ENCODE results near the gene BMI1. TPM values are rescaled to one million over a fixed set of nuclear protein-coding genes. Genes with fewer than 3 reads are reported as not detected.
A peak's percentile ranks its signal among the peaks of the same experiment; 100 is the strongest.

The BMI1 gene
- total RNA-seq, 1 experiment from 2014 or later: 124 TPM

DNA sequence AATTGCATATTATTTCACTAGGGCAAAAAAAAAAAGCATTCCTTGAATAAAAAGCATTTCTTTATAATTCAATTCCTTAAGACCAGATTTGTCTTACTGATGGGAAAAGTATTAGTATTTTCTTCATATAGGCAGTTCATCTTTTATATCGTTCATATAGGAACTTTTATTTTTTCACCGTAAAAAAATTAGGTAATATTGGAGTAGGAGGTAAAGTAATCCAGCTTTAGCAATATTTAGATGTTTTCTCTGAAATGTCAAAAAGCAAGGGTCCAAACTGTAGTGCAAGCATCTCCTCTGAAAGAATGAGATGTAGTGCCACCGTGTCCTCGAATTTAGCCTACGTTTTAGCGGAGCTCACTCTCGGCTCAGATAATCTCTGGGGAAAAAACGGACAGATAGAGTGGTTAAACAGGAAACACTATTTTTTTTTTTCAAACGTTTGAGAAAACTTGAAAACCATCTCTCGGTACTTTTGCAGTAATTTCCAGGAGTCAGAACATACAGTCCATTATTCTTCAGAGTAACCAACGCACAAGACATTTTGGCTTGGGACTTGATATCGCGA, 18.9 kb downstream of the BMI1 start:
- no peak for TF ChIP-seq EZH2 (IDR thresholded peaks at IDR 0.05; ENCODE audit: low read length, unreplicated experiment)
- TF ChIP-seq EZH2phosphoT487 (IDR thresholded peaks at IDR 0.05; ENCODE audit: borderline replicate concordance, low read length): no peak
- TF ChIP-seq, protein P1, sequence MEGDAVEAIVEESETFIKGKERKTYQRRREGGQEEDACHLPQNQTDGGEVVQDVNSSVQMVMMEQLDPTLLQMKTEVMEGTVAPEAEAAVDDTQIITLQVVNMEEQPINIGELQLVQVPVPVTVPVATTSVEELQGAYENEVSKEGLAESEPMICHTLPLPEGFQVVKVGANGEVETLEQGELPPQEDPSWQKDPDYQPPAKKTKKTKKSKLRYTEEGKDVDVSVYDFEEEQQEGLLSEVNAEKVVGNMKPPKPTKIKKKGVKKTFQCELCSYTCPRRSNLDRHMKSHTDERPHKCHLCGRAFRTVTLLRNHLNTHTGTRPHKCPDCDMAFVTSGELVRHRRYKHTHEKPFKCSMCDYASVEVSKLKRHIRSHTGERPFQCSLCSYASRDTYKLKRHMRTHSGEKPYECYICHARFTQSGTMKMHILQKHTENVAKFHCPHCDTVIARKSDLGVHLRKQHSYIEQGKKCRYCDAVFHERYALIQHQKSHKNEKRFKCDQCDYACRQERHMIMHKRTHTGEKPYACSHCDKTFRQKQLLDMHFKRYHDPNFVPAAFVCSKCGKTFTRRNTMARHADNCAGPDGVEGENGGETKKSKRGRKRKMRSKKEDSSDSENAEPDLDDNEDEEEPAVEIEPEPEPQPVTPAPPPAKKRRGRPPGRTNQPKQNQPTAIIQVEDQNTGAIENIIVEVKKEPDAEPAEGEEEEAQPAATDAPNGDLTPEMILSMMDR (conservative IDR thresholded peaks at IDR 0.05; ENCODE audit: low read depth, low read length): no peak
- Histone ChIP-seq H3K4me1 (ENCODE audit: insufficient read depth, low read length) (peaks cover 27% of the 10 kb centered on the region), H4K20me1 (ENCODE audit: low read length) (no peaks in the 10 kb centered on the region), H3K27me3 (ENCODE audit: low read length) (no peaks in the 10 kb centered on the region), H3K27ac (ENCODE audit: low read length) (peak overlapping the region; percentile 89), H3K79me2 (ENCODE audit: low read length) (peaks cover 7% of the 10 kb centered on the region; the same call in 1 of the 2 replicates), H3K36me3 (ENCODE audit: low read depth, low read length) (no peaks in the 10 kb centered on the region), H3K9ac (ENCODE audit: low read length) (peak overlapping the region; percentile 99), H3K4me2 (ENCODE audit: low read length) (peak overlapping the region; percentile 90), H2AFZ (ENCODE audit: low read length) (peak overlapping the region; percentile 81), H3K9me2 (replicated peaks; ENCODE audit: low read length) (no peaks in the 10 kb centered on the region), H3K4me3 (ENCODE audit: low read length) (peak overlapping the region; percentile 91), H3F3A (ENCODE audit: low read length, unreplicated experiment) (no peaks in the 10 kb centered on the region), H3K9me3 (ENCODE audit: low read length) (no peaks in the 10 kb centered on the region)
- ChIA-PET POLR2A (ENCODE audit: unreplicated experiment) (interaction anchor here (0.5 to 1.0 kb wide), 10 partner anchors 15 to 726 kb away, joined by 3 to 10 read pairs (median 5); no protein-coding TSS in a partner anchor), CTCF (interaction anchor here (0.7 kb wide), 2 partner anchors 111 to 161 kb away, joined by 3 read pairs; no protein-coding TSS in a partner anchor)
- TSS peak; percentile 77 for BruUV-seq (replicated peaks)
- intact Hi-C loops (cut with micrococcal nuclease): loop anchor here (5.0 kb wide), 1 partner anchor 87 kb away; no protein-coding TSS in a partner anchor
- DNase-seq: no peak
- peak; percentile 5; the same call in 1 of the 2 replicates for ATAC-seq

DNA sequence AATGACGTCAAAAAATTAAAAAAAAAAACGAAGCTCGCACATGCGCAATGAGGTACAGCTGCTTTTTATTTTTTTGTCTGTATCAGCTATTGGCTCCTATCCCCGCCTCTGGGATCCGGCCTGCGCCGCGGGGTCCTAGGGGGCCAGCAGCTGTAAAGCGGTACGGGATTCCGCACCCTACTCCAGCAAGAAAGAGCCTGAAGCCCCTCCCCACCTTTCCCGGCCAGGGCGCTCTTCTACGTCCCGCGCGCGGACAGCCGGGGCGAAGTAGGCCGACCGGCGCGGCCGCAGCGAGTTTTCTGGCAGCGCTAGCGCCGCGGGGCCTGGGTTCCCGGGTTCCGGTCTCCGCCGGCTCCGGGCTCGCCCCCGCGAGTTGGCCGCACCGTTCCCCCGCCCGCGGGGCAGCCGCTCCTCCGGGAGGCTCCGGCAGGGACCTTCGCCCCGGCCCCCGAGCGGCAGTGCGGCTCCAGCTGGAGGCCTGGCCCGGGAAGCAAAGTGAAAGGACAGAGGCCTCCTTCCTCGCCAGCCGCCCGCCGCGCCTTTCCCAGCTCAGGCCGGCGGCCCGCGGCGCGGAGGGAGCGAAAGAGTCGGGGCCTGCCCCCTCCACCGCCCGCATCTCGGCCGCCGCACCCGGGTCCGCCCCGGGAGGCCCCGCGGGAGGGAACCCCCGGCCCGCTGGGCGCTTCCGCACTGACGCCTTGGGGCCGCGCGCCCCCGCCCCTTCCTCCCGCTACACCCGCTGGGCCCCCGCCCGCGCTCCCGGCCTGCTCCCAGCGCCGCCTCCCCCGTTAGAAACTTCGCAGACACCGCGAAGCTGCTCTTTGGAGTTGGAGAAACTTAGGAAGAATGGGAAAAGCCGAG, 19.7 kb downstream of the BMI1 start:
- H3K9me3 ChIP-seq (ENCODE audit: low read length): no peaks in the 10 kb centered on the region
- H4K20me1 ChIP-seq (ENCODE audit: low read length): no peaks in the 10 kb centered on the region
- ChIA-PET POLR2A (ENCODE audit: unreplicated experiment) (interaction anchor here (0.5 to 1.0 kb wide), 8 partner anchors 16 to 725 kb away, joined by 3 to 9 read pairs (median 3); no protein-coding TSS in a partner anchor), CTCF (interaction anchor here (0.7 kb wide), 1 partner anchor 161 kb away, joined by 3 read pairs; no protein-coding TSS in a partner anchor)
- peak overlapping the region; percentile 89 for H3K27ac ChIP-seq (ENCODE audit: low read length)
- H3K9ac ChIP-seq (ENCODE audit: low read length): peak overlapping the region; percentile 99
- intact Hi-C loops (cut with micrococcal nuclease): loop anchor here (5.0 kb wide), 1 partner anchor 87 kb away; no protein-coding TSS in a partner anchor
- peak overlapping the region; percentile 81 for H2AFZ ChIP-seq (ENCODE audit: low read length)
- peaks cover 22% of the 10 kb centered on the region for H3K4me1 ChIP-seq (ENCODE audit: insufficient read depth, low read length)
- H3K79me2 ChIP-seq (ENCODE audit: low read length): peaks cover 7% of the 10 kb centered on the region; the same call in 1 of the 2 replicates
- H3K4me2 ChIP-seq (ENCODE audit: low read length): peak overlapping the region; percentile 90
- ATAC-seq (peak; percentile 72), DNase-seq (peak; percentile 81)
- H3F3A ChIP-seq (ENCODE audit: low read length, unreplicated experiment): no peaks in the 10 kb centered on the region
- no peaks in the 10 kb centered on the region for H3K36me3 ChIP-seq (ENCODE audit: low read depth, low read length)
- TF ChIP-seq EZH2phosphoT487 (IDR thresholded peaks at IDR 0.05; ENCODE audit: borderline replicate concordance, low read length) (no peak), EZH2 (IDR thresholded peaks at IDR 0.05; ENCODE audit: low read length, unreplicated experiment) (no peak)
- TF ChIP-seq, protein P1 (conservative IDR thresholded peaks at IDR 0.05; ENCODE audit: low read depth, low read length): no peak
- H3K4me3 ChIP-seq (ENCODE audit: low read length): peak overlapping the region; percentile 91
- H3K9me2 ChIP-seq (replicated peaks; ENCODE audit: low read length): no peaks in the 10 kb centered on the region
- H3K27me3 ChIP-seq (ENCODE audit: low read length): no peaks in the 10 kb centered on the region
- BruUV-seq (replicated peaks): no TSS peak

Measured in PC-3 (cell line).